AG09319 (cell line): Measurements from ENCODE around the gene AUP1.
A peak's percentile ranks its signal among the peaks of the same experiment; 100 is the strongest.

Source experiments
- DNase-seq: peaks from one replicate; pipeline ENCODE4 v3.0.0-alpha.2; 2010; ENCODE audit warnings: low read depth; ENCODE audit errors: extremely low read depth
- CTCF ChIP-seq: IDR thresholded peaks from 2 replicates; pipeline ENCODE4 v1.5.1; 2011; ENCODE audit warnings: low read depth, mild to moderate bottlenecking, inconsistent platforms, low read length, moderate library complexity

The AUP1 gene

GRCh38 chr2:74573747-74574562, 44.4 kb upstream of the AUP1 start:
- no peak for TF ChIP-seq CTCF
- DNase-seq, result no peak

GRCh38 chr2:74572178-74572925, 42.8 kb upstream of the AUP1 start:
- DNase-seq, result no peak
- TF ChIP-seq CTCF, result no peak

GRCh38 chr2:74571058-74571457, 41.6 kb upstream of the AUP1 start:
- TF ChIP-seq CTCF, result no peak
- no peak for DNase-seq

- no peak for DNase-seq
- TF ChIP-seq CTCF, result no peak
Observed at GRCh38 chr2:74569686-74570085, 40.2 kb upstream of the AUP1 start.

- no peak for TF ChIP-seq CTCF
- DNase-seq, result peak; percentile 65
Observed at GRCh38 chr2:74567881-74568280, 38.4 kb upstream of the AUP1 start.

- no peak for TF ChIP-seq CTCF
- peak; percentile 91 for DNase-seq
Observed at GRCh38 chr2:74566754-74567085, 37.2 kb upstream of the AUP1 start.

- TF ChIP-seq CTCF, result no peak
- DNase-seq, result no peak
Observed at GRCh38 chr2:74566076-74566753, 36.7 kb upstream of the AUP1 start.
